Measurements from ENCODE around the gene OVCA2. TPM values are rescaled to one million over a fixed set of nuclear protein-coding genes. Genes with fewer than 3 reads are reported as not detected.

OVCA2 gene
- total RNA-seq, 1 experiment from 2014 or later, result 42.5 TPM

- POLR2A ChIA-PET, result no interaction called here
- no peaks in the 10 kb centered on the region for H3K9me3 ChIP-seq (ENCODE audit: control insufficient read depth, insufficient read depth, low read depth, low read length)
- no TSS peak for BruUV-seq (replicated peaks)
- no peak overlapping the region for H3K4me3 ChIP-seq (ENCODE audit: low read depth in 2 of 2, low read length in 2 of 2)
- TF ChIP-seq TCF7L2 (IDR thresholded peaks at IDR 0.05; ENCODE audit: low read depth, low read length) (no peak), SIN3A (IDR thresholded peaks at IDR 0.05; ENCODE audit: borderline replicate concordance, insufficient read depth, low read depth, low read length) (no peak), REST (IDR thresholded peaks at IDR 0.05; ENCODE audit: insufficient read depth in 1 of 2, low read depth in 2 of 2, low read length in 1 of 2) (no peak), POLR2AphosphoS5 (IDR thresholded peaks at IDR 0.05; ENCODE audit: low read depth, low read length) (no peak)
- TF ChIP-seq, protein P1, sequence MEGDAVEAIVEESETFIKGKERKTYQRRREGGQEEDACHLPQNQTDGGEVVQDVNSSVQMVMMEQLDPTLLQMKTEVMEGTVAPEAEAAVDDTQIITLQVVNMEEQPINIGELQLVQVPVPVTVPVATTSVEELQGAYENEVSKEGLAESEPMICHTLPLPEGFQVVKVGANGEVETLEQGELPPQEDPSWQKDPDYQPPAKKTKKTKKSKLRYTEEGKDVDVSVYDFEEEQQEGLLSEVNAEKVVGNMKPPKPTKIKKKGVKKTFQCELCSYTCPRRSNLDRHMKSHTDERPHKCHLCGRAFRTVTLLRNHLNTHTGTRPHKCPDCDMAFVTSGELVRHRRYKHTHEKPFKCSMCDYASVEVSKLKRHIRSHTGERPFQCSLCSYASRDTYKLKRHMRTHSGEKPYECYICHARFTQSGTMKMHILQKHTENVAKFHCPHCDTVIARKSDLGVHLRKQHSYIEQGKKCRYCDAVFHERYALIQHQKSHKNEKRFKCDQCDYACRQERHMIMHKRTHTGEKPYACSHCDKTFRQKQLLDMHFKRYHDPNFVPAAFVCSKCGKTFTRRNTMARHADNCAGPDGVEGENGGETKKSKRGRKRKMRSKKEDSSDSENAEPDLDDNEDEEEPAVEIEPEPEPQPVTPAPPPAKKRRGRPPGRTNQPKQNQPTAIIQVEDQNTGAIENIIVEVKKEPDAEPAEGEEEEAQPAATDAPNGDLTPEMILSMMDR (IDR thresholded peaks at IDR 0.05), result no peak
- in situ Hi-C loops (cut with HindIII; ENCODE audit: low pct_unique_long_range_greater_than_20kb, low sequenced_read_pairs), result no loop called here
- no peaks in the 10 kb centered on the region for H3K36me3 ChIP-seq (ENCODE audit: control insufficient read depth, insufficient read depth, low read length)
- intact Hi-C loops (cut with micrococcal nuclease; ENCODE audit: unreplicated experiment), result no loop called here
- no peaks in the 10 kb centered on the region for H3K27me3 ChIP-seq (ENCODE audit: control insufficient read depth, insufficient read depth, low read length)
- peaks cover 3% of the 10 kb centered on the region; the same call in 1 of the 2 replicates for H3K4me1 ChIP-seq (ENCODE audit: control insufficient read depth, insufficient read depth, low read length)
- ATAC-seq, result no peak
- no peak for DNase-seq (ENCODE audit: low read depth, low spot score)
- no peak overlapping the region for H3K27ac ChIP-seq (ENCODE audit: low read length)
- CTCF ChIA-PET, result no interaction called here
Observed at GRCh38 chr17:2089021-2089422, 47.2 kb downstream of the OVCA2 start.

GRCh38 chr17:2090210-2090641 lies 48.4 kb downstream of the OVCA2 start:
- TF ChIP-seq TCF7L2 (IDR thresholded peaks at IDR 0.05; ENCODE audit: low read depth, low read length), result no peak
- TF ChIP-seq, protein P1 (IDR thresholded peaks at IDR 0.05), result no peak
- no peak for TF ChIP-seq SIN3A (IDR thresholded peaks at IDR 0.05; ENCODE audit: borderline replicate concordance, insufficient read depth, low read depth, low read length)
- no peak for TF ChIP-seq REST (IDR thresholded peaks at IDR 0.05; ENCODE audit: insufficient read depth in 1 of 2, low read depth in 2 of 2, low read length in 1 of 2)
- TF ChIP-seq POLR2AphosphoS5 (IDR thresholded peaks at IDR 0.05; ENCODE audit: low read depth, low read length), result no peak
- ChIA-PET CTCF (no interaction called here), POLR2A (interaction anchor here (0.6 to 0.9 kb wide), 2 partner anchors 28 to 366 kb away, joined by 7 read pairs; no protein-coding TSS in a partner anchor)
- no peak overlapping the region for H3K27ac ChIP-seq (ENCODE audit: low read length)
- no peaks in the 10 kb centered on the region for H3K9me3 ChIP-seq (ENCODE audit: control insufficient read depth, insufficient read depth, low read depth, low read length)
- no TSS peak for BruUV-seq (replicated peaks)
- in situ Hi-C loops (cut with HindIII; ENCODE audit: low pct_unique_long_range_greater_than_20kb, low sequenced_read_pairs), result no loop called here
- H3K36me3 ChIP-seq (ENCODE audit: control insufficient read depth, insufficient read depth, low read length), result no peaks in the 10 kb centered on the region
- no peaks in the 10 kb centered on the region for H3K27me3 ChIP-seq (ENCODE audit: control insufficient read depth, insufficient read depth, low read length)
- intact Hi-C loops (cut with micrococcal nuclease; ENCODE audit: unreplicated experiment), result no loop called here
- H3K4me3 ChIP-seq (ENCODE audit: low read depth in 2 of 2, low read length in 2 of 2), result no peak overlapping the region
- peaks cover 3% of the 10 kb centered on the region; the same call in 1 of the 2 replicates for H3K4me1 ChIP-seq (ENCODE audit: control insufficient read depth, insufficient read depth, low read length)
- no peak for DNase-seq (ENCODE audit: low read depth, low spot score)
- ATAC-seq, result no peak
